HCT116 (cell line): ENCODE data around the gene MBTD1. TPM values are rescaled to one million over a fixed set of nuclear protein-coding genes. Genes with fewer than 3 reads are reported as not detected.

ENCODE experiments used
- ATAC-seq: fragments of 200-7000 bp; cut with Tn5 transposase; 2 replicates; pipeline ENCODE4 v1.9.1; 2020; ENCODE audit warnings: mild to moderate bottlenecking, moderate library complexity
- BruUV-seq: library from RNA; stranded (reverse); fragments of 400-500 nt; replicated peaks from 2 replicates; lab custom pipeline; 2021; lab: Mats Ljungman, UMichigan
- CTCF ChIA-PET: fragments of 300-600 bp; sonication (Branson Sonifier 250); formaldehyde crosslinking; loops from one replicate; lab custom pipeline; 2021; ENCODE audit warnings: antibody characterized with exemption; lab: Charles Lee
- POLR2A ChIA-PET: fragments of 300-600, 350-600 bp; sonication (Branson Sonifier 250); formaldehyde crosslinking; loops from one replicate; lab custom pipeline; 2021; ENCODE audit warnings: antibody characterized with exemption; lab: Charles Lee
- RAD21 ChIA-PET, 2 experiments: fragments of 300-600 bp; sonication (Branson Sonifier 250); formaldehyde crosslinking; loops; one replicate each; lab custom pipeline; 2023; ENCODE audit warnings: low total read pairs in 2 of 2; ENCODE audit not compliant: uncharacterized antibody in 2 of 2, unreplicated experiment in 2 of 2, low non-redundant PET in 1 of 2; lab: Charles Lee
- DNase-seq: peaks from one replicate; pipeline ENCODE4 v3.0.0-alpha.2; 2010; ENCODE audit warnings: low read depth, low spot score
- H2AFZ ChIP-seq: fragments of 200-600 bp; shearing (Covaris generic), sonication (generic); 2 replicates; pipeline ENCODE4 v1.6.1; 2017; ENCODE audit warnings: low read depth, mixed run types, mixed read lengths, antibody characterized with exemption, low read length; ENCODE audit not compliant: poor library complexity, severe bottlenecking
- H3K27ac ChIP-seq: 2 replicates; pipeline ENCODE4 v1.5.1; 2012; ENCODE audit warnings: low read depth, low read length
- H3K27me3 ChIP-seq: fragments of 200-600 bp; sonication (generic); 2 replicates; pipeline ENCODE4 v1.6.1; 2016; ENCODE audit warnings: mixed run types, low read length, mixed read lengths; ENCODE audit not compliant: insufficient read depth
- H3K36me3 ChIP-seq, 2 experiments: fragments of 200-500 bp in 1 of 2; fragments of 200-600 bp in 1 of 2; sonication (Bioruptor generic) in 1 of 2; sonication (generic) in 1 of 2; 2 replicates each; pipeline versions ENCODE4 v1.5.1 to v1.6.1; 2014 to 2016; ENCODE audit warnings: low read length in 2 of 2, inconsistent platforms in 1 of 2, mixed read lengths in 1 of 2, mixed run types in 1 of 2; ENCODE audit not compliant: insufficient read depth in 2 of 2, control insufficient read depth in 1 of 2
- H3K4me1 ChIP-seq, 2 experiments: fragments of 200-600 bp in 1 of 2; sonication (generic) in 1 of 2; 2 replicates each; pipeline versions ENCODE4 v1.5.1 to v1.6.1; 2012 to 2017; ENCODE audit warnings: low read length in 2 of 2, inconsistent platforms in 1 of 2, mild to moderate bottlenecking in 1 of 2, mixed read lengths in 1 of 2, mixed run types in 1 of 2, moderate library complexity in 1 of 2; ENCODE audit not compliant: insufficient read depth in 2 of 2, control insufficient read depth in 1 of 2
- H3K4me2 ChIP-seq: fragments of 200-600 bp; sonication (generic); 2 replicates; pipeline ENCODE4 v1.6.1; 2017; ENCODE audit warnings: mixed run types, low read length, mixed read lengths
- H3K4me3 ChIP-seq, 2 experiments: fragments of 200-600 bp in 1 of 2; sonication (generic) in 1 of 2; replicated peaks in 1 of 2; 2 replicates each; pipeline ENCODE4 v1.5.1; 2011 to 2016; ENCODE audit warnings: low read length in 2 of 2, control low read depth in 1 of 2, low read depth in 1 of 2, mild to moderate bottlenecking in 1 of 2, mixed read lengths in 1 of 2, mixed run types in 1 of 2
- H3K79me2 ChIP-seq: fragments of 200-600 bp; sonication (generic); 2 replicates; pipeline ENCODE4 v1.6.1; 2017; ENCODE audit warnings: mild to moderate bottlenecking, mixed run types, low read length, moderate library complexity, mixed read lengths; ENCODE audit not compliant: insufficient read depth
- H3K9ac ChIP-seq: fragments of 200-600 bp; sonication (generic); 2 replicates; pipeline ENCODE4 v1.6.1; 2016; ENCODE audit warnings: low read length, mixed read lengths
- H3K9me2 ChIP-seq: fragments of 200-600 bp; sonication (generic), shearing (Covaris generic); 2 replicates; pipeline ENCODE4 v1.6.1; 2017; ENCODE audit warnings: mixed run types, mild to moderate bottlenecking, moderate library complexity; ENCODE audit not compliant: insufficient read depth
- H3K9me3 ChIP-seq, 2 experiments: fragments of 200-500 bp in 1 of 2; fragments of 200-600 bp in 1 of 2; sonication (Bioruptor generic) in 1 of 2; sonication (generic) in 1 of 2; 2 replicates each; pipeline ENCODE4 v1.6.1; 2014 to 2017; ENCODE audit warnings: low read length in 2 of 2, mixed read lengths in 2 of 2, inconsistent platforms in 1 of 2, low read depth in 1 of 2, mild to moderate bottlenecking in 1 of 2, mixed run types in 1 of 2, moderate library complexity in 1 of 2; ENCODE audit not compliant: control insufficient read depth in 1 of 2, insufficient read depth in 1 of 2
- H4K20me1 ChIP-seq: fragments of 200-600 bp; sonication (generic), shearing (Covaris generic); 2 replicates; pipeline ENCODE4 v1.6.1; 2017; ENCODE audit warnings: mixed run types, mild to moderate bottlenecking, moderate library complexity; ENCODE audit not compliant: insufficient read depth
- CEBPB ChIP-seq: IDR thresholded peaks from 2 replicates; pipeline ENCODE4 v1.6.1; 2012; ENCODE audit warnings: low read depth
- EZH2 ChIP-seq: fragments of 200-600 bp; sonication (generic); IDR thresholded peaks from 2 replicates; pipeline ENCODE4 v1.6.1; 2017; ENCODE audit warnings: antibody characterized with exemption, mixed run types
- EZH2phosphoT487 ChIP-seq: fragments of 200-600 bp; IDR thresholded peaks from 2 replicates; pipeline ENCODE4 v1.6.1; 2018; ENCODE audit warnings: antibody characterized with exemption, borderline replicate concordance
- JUND ChIP-seq: IDR thresholded peaks from 2 replicates; pipeline ENCODE4 v1.6.1; 2012
- MAX ChIP-seq: IDR thresholded peaks from 2 replicates; pipeline ENCODE4 v1.6.1; 2012
- POLR2A ChIP-seq: IDR thresholded peaks from 2 replicates; pipeline ENCODE4 v1.7.0; 2011; ENCODE audit warnings: borderline replicate concordance; ENCODE audit not compliant: insufficient read depth, insufficient read length; ENCODE audit errors: extremely low read depth
- POLR2AphosphoS5 ChIP-seq: IDR thresholded peaks from 2 replicates; pipeline ENCODE4 v1.6.1; 2011; ENCODE audit warnings: mild to moderate bottlenecking, low read depth, low read length, moderate library complexity
- SIN3A ChIP-seq: IDR thresholded peaks from 2 replicates; pipeline ENCODE4 v1.6.1; 2012; ENCODE audit warnings: low read depth
- SP1 ChIP-seq: IDR thresholded peaks from 2 replicates; pipeline ENCODE4 v1.6.1; 2012; ENCODE audit warnings: low read depth
- TCF7L2 ChIP-seq: IDR thresholded peaks from 2 replicates; pipeline ENCODE4 v1.7.0; 2011; ENCODE audit warnings: borderline replicate concordance, inconsistent platforms; ENCODE audit not compliant: insufficient read depth, insufficient read length; ENCODE audit errors: extremely low read depth
- ZFX ChIP-seq: fragments of 450-650 bp; IDR thresholded peaks from 2 replicates; pipeline ENCODE4 v1.6.1; 2017
- ZNF274 ChIP-seq: fragments of 200-500 bp; sonication (Bioruptor generic); IDR thresholded peaks from 2 replicates; pipeline ENCODE4 v1.6.1; 2014; ENCODE audit warnings: mild to moderate bottlenecking, low read depth, low read length, inconsistent platforms
- intact Hi-C: fragments of 100-400 bp; cut with micrococcal nuclease; formaldehyde crosslinking; loops from 2 replicates; pipeline ENCODE4 v1.10.0; 2022
- total RNA-seq: library from RNA; stranded (reverse); gene quantifications from one replicate; pipeline ENCODE4 v1.2.1, GENCODE V29; 2021; ENCODE audit not compliant: unreplicated experiment
- TF ChIP-seq, protein P1 (sequence below), 3 experiments: fragments of 200-600 bp in 1 of 3; sonication (generic) in 1 of 3; IDR thresholded peaks in 2 of 3; conservative IDR thresholded peaks in 1 of 3; 2 replicates each; pipeline ENCODE4 v1.5.1; 2012 to 2017; ENCODE audit warnings: low read depth in 2 of 3, low read length in 2 of 3, antibody characterized with exemption in 1 of 3, borderline replicate concordance in 1 of 3, control low read depth in 1 of 3, mild to moderate bottlenecking in 1 of 3, mixed read lengths in 1 of 3, mixed run types in 1 of 3, moderate library complexity in 1 of 3; ENCODE audit not compliant: insufficient read depth in 1 of 3

Gene MBTD1
- total RNA-seq, 1 experiment from 2014 or later = 27.3 TPM

DNA sequence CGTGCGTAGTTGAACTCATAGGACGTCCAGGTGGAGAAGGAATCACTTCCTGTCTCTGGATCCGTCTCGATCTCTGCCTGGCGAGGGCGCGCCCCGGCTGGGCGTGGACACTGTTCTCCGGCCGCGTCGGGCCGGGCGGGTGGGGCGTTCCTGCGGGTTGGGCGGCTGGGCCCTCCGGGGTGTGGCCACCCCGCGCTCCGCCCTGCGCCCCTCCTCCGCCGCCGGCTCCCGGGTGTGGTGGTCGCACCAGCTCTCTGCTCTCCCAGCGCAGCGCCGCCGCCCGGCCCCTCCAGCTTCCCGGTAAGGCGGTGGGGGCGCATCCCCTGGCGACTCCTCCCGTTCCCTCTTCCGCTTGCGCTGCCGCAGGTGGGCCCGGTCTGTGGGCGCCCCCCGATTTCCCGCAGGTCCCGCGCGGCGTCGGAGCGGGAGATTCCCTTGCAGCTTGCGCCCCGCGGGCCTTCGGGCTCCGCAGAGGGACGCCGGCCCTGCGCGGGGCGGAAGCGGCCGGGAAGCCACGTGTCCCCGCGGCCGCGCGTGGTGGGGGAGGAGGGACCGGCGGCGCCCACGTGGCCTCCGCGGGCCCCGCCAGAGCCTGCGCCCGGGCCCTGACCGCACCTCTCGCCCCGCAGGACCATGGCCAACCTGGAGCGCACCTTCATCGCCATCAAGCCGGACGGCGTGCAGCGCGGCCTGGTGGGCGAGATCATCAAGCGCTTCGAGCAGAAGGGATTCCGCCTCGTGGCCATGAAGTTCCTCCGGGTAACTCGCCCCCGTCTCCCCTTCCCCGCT lies 93.5 kb downstream of the MBTD1 start, which contains the start of gene NME2:
Gene NME2 (plus strand): TSS at position 214 of the 789 bp plus-strand sequence. CDS start 420 bp downstream, at position 634.
- POLR2A ChIA-PET = interaction anchor here (0.7 to 2.3 kb wide), 4 partner anchors 9 to 300 kb away, joined by 3 to 9 read pairs (median 5); partner anchors contain the start of genes NME1, SPAG9 and TOB1
- Histone ChIP-seq H3K27me3 (no peaks in the 10 kb centered on the region), H4K20me1 (peaks cover 25% of the 10 kb centered on the region; the same call in 1 of the 2 replicates), H3K9me3 (no peaks in the 10 kb centered on the region), H3K4me1 (peaks cover 13 to 24% of the 10 kb centered on the region in 2 experiments; a peak in 3 of 4 replicates), H3K36me3 (peaks cover 52 to 60% of the 10 kb centered on the region in 2 experiments), H2AFZ (no peak within 1 kb of the TSS), H3K4me2 (peak within 1 kb of the TSS; percentile 94), H3K79me2 (peaks cover 72% of the 10 kb centered on the region), H3K4me3 (peak within 1 kb of the TSS; percentile 90 to 91), H3K9ac (peak within 1 kb of the TSS; percentile 99), H3K27ac (peak within 1 kb of the TSS; percentile 96), H3K9me2 (no peaks in the 10 kb centered on the region)
- DNase-seq (peak; percentile 76), ATAC-seq (peak; percentile 90)
- CTCF ChIA-PET = interaction anchor here (0.7 to 1.7 kb wide), 4 partner anchors 12 to 166 kb away, joined by 3 to 14 read pairs (median 4); partner anchors contain the start of gene NME1
- no TSS peak for BruUV-seq
- RAD21 ChIA-PET = no interaction called here
- intact Hi-C loops = loop anchor here (5.0 kb wide), 1 partner anchor 164 kb away; no protein-coding TSS in a partner anchor
- TF ChIP-seq ZNF274 (no peak), TCF7L2 (no peak), MAX (peak; percentile 86), EZH2 (no peak), JUND (no peak), ZFX (peak; percentile 96), POLR2AphosphoS5 (peak; percentile 99), CEBPB (no peak), SP1 (0 out of 2 replicates have a peak, but pooled peaks have one; percentile 52), EZH2phosphoT487 (no peak), POLR2A (peak; percentile 46), SIN3A (peak; percentile 76)
- TF ChIP-seq, protein P1, sequence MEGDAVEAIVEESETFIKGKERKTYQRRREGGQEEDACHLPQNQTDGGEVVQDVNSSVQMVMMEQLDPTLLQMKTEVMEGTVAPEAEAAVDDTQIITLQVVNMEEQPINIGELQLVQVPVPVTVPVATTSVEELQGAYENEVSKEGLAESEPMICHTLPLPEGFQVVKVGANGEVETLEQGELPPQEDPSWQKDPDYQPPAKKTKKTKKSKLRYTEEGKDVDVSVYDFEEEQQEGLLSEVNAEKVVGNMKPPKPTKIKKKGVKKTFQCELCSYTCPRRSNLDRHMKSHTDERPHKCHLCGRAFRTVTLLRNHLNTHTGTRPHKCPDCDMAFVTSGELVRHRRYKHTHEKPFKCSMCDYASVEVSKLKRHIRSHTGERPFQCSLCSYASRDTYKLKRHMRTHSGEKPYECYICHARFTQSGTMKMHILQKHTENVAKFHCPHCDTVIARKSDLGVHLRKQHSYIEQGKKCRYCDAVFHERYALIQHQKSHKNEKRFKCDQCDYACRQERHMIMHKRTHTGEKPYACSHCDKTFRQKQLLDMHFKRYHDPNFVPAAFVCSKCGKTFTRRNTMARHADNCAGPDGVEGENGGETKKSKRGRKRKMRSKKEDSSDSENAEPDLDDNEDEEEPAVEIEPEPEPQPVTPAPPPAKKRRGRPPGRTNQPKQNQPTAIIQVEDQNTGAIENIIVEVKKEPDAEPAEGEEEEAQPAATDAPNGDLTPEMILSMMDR (IDR thresholded peaks at IDR 0.05 in 2 of 3, conservative IDR thresholded peaks at IDR 0.05 in 1 of 3; ENCODE audit: borderline replicate concordance in 1 of 3, insufficient read depth in 1 of 3, low read depth in 2 of 3, low read length in 2 of 3) = no peak
